ENCODE results near the gene FERMT3.
"Not testable (repeated sequence)": the region's sequence is repeated elsewhere in the genome, so short reads cannot be mapped to it uniquely, and the experiment has no call there.

- TF ChIP-seq, protein P1, sequence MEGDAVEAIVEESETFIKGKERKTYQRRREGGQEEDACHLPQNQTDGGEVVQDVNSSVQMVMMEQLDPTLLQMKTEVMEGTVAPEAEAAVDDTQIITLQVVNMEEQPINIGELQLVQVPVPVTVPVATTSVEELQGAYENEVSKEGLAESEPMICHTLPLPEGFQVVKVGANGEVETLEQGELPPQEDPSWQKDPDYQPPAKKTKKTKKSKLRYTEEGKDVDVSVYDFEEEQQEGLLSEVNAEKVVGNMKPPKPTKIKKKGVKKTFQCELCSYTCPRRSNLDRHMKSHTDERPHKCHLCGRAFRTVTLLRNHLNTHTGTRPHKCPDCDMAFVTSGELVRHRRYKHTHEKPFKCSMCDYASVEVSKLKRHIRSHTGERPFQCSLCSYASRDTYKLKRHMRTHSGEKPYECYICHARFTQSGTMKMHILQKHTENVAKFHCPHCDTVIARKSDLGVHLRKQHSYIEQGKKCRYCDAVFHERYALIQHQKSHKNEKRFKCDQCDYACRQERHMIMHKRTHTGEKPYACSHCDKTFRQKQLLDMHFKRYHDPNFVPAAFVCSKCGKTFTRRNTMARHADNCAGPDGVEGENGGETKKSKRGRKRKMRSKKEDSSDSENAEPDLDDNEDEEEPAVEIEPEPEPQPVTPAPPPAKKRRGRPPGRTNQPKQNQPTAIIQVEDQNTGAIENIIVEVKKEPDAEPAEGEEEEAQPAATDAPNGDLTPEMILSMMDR (IDR thresholded peaks at IDR 0.05), result not testable (repeated sequence)
- not testable (repeated sequence) for TF ChIP-seq POLR2A (IDR thresholded peaks at IDR 0.05)
Observed at GRCh38 chr11:64162769-64163168, 43.8 kb upstream of the FERMT3 start.
